Myometrial cell (primary cell): ENCODE results near the gene ZNF567. TPM values are rescaled to one million over a fixed set of nuclear protein-coding genes. Genes with fewer than 3 reads are reported as not detected.

ENCODE experiments used
- total RNA-seq: library from RNA; depleted of rRNA; stranded (reverse); fragments of >200 nt; gene quantifications from 2 replicates; pipeline ENCODE4 v1.2.3, GENCODE V29; 2015

ZNF567 gene
- total RNA-seq, result 2.5 and 13.0 TPM in 2 replicates

GRCh38 chr19:36687214-36688056 is at the start of gene ZNF567:
Gene ZNF567 (plus strand): TSS chr19:36687612. CDS start chr19:36694868, 7,256 bp downstream.

Other genes starting within 250 kb of the ZNF567 start
- 2.3 and 3.0 TPM in 2 replicates for gene ZNF566, start 198.1 kb upstream of the ZNF567 start, total RNA-seq
- gene ZNF260, start 159.3 kb upstream of the ZNF567 start, total RNA-seq, result 4.0 and 6.0 TPM in 2 replicates
- 4.6 and 5.8 TPM in 2 replicates for gene ZNF529, start 114.3 kb upstream of the ZNF567 start, total RNA-seq
- 8.1 and 9.6 TPM in 2 replicates for gene ZNF382, start 82.3 kb upstream of the ZNF567 start, total RNA-seq
- gene ZNF461, start 20.8 kb upstream of the ZNF567 start, total RNA-seq, result 4.0 and 6.0 TPM in 2 replicates
- 0.29 and 0.35 TPM in 2 replicates for gene ZNF850, start 85.2 kb downstream of the ZNF567 start, total RNA-seq
- gene ZNF790, start 150.8 kb downstream of the ZNF567 start, total RNA-seq, result 1.7 and 2.7 TPM in 2 replicates
- 0.53 and 0.58 TPM in 2 replicates for gene ZNF345, start 163.3 kb downstream of the ZNF567 start, total RNA-seq
- gene ZNF829, start 228.7 kb downstream of the ZNF567 start, total RNA-seq, result 1.9 and 2.3 TPM in 2 replicates
- 3.5 and 3.7 TPM in 2 replicates for gene ZNF568, start 228.7 kb downstream of the ZNF567 start, total RNA-seq